Testis (tissue), 3 donors: Measurements from ENCODE around the gene THRSP. TPM values are rescaled to one million over a fixed set of nuclear protein-coding genes. Genes with fewer than 3 reads are reported as not detected.

ENCODE experiments used
- DNase-seq: peaks from one replicate; pipeline ENCODE4 v3.0.0-alpha.2; 2019
- H3K27ac ChIP-seq, 2 donors: fragments of 200-600 bp; sonication (generic); one replicate each; pipeline ENCODE4 v1.5.1; 2019
- H3K27me3 ChIP-seq: fragments of 200-600 bp; sonication (generic); one replicate; pipeline ENCODE4 v1.5.1; 2019
- H3K36me3 ChIP-seq: fragments of 200-600 bp; sonication (generic); one replicate; pipeline ENCODE4 v1.5.1; 2017; ENCODE audit warnings: low read depth; ENCODE audit errors: missing control alignments
- H3K4me1 ChIP-seq: fragments of 200-600 bp; sonication (generic); one replicate; pipeline ENCODE4 v1.5.1; 2019
- H3K4me3 ChIP-seq, 2 donors: fragments of 200-600 bp; sonication (generic); one replicate each; pipeline ENCODE4 v1.5.1; 2017 to 2019
- H3K9me3 ChIP-seq: fragments of 200-600 bp; sonication (generic); one replicate; pipeline ENCODE4 v1.5.1; 2017
- CTCF ChIP-seq, 3 experiments: fragments of 450-650 bp in 2 of 3; fragments of 200-600 bp in 1 of 3; sonication (generic) in 1 of 3; IDR thresholded peaks; one replicate each; pipeline ENCODE4 v1.5.1; 2016 to 2019; ENCODE audit warnings: antibody characterized with exemption in 3 of 3, mild to moderate bottlenecking in 2 of 3, moderate library complexity in 1 of 3
- POLR2A ChIP-seq: fragments of 450-650 bp; IDR thresholded peaks from one replicate; pipeline ENCODE4 v1.6.1; 2017; ENCODE audit warnings: antibody characterized with exemption, mild to moderate bottlenecking, moderate library complexity
- WGBS, 2 donors: methylation state at CpG; one replicate each; pipeline ENCODE4 v1.1.5; 2018; 5-methylcytosine and 5-hydroxymethylcytosine counted together
- intact Hi-C: fragments of 100-400 bp; cut with DNase I; formaldehyde crosslinking; loops from one replicate; pipeline ENCODE4 v1.15.1; 2023; ENCODE audit warnings: low total_unique reads
- polyA plus RNA-seq: library from polyadenylated mRNA; stranded (reverse); fragments of 350-450 nt; fragmentation: Illumina TruSeq; extraction: RNeasy Lipid Tissue Mini Kit (QIAGEN cat#74804); gene quantifications from one replicate; pipeline ENCODE4 v1.2.3, GENCODE V29; 2014; ENCODE audit warnings: low read depth, low replicate concordance; ENCODE audit not compliant: insufficient read depth
- total RNA-seq, 2 donors: library from RNA; depleted of rRNA; stranded (reverse); fragments of >200 nt; gene quantifications; one replicate each; pipeline ENCODE4 v1.2.3, GENCODE V29; 2016

Gene THRSP
- total and polyA plus RNA-seq, 3 donors from 2014 or later = 0.31 to 0.37 TPM; not detected in 1

- intact Hi-C loops = no loop called here
- peak overlapping the region; percentile 84 to 94 for H3K4me3 ChIP-seq
- WGBS, 2 donors = 26 to 28% methylated on average over 21 of the region's 21 CpGs
Observed at GRCh38 chr11:78078218-78079167, 14.8 kb downstream of the THRSP start.

GRCh38 chr11:78079232-78080083 is 15.8 kb downstream of the THRSP start, which contains the start of gene NDUFC2:
NDUFC2 (minus strand) TSS chr11:78079862; CDS start chr11:78079744, 118 bp downstream.
- H3K27ac ChIP-seq = peak within 1 kb of the TSS; percentile 76 to 83
- H3K4me1 ChIP-seq = peaks cover 15% of the 10 kb centered on the region
- no peaks in the 10 kb centered on the region for H3K27me3 ChIP-seq
- intact Hi-C loops = no loop called here
- peak; percentile 87 for DNase-seq
- H3K9me3 ChIP-seq = no peaks in the 10 kb centered on the region
- no peak for TF ChIP-seq POLR2A
- peak in 1 of 3 experiments; percentile 10 for TF ChIP-seq CTCF (IDR thresholded peaks at IDR 0.05)
- 0 to 1% methylated on average over 32 to 68 of the region's 68 CpGs for WGBS, 2 donors
- no peaks in the 10 kb centered on the region for H3K36me3 ChIP-seq
- peak within 1 kb of the TSS; percentile 84 to 94 for H3K4me3 ChIP-seq

More at GRCh38 chr11:78078218-78079167, 14.8 kb downstream of the THRSP start:
- Histone ChIP-seq H3K4me1 (peaks cover 15% of the 10 kb centered on the region), H3K27ac (peak overlapping the region in 1 of 2 donors; percentile 83), H3K9me3 (no peaks in the 10 kb centered on the region), H3K27me3 (no peaks in the 10 kb centered on the region), H3K36me3 (no peaks in the 10 kb centered on the region)
- no peak for TF ChIP-seq CTCF (IDR thresholded peaks at IDR 0.05)
- TF ChIP-seq POLR2A = no peak
- DNase-seq = no peak

GRCh38 chr11:78080084-78080817 is 16.6 kb downstream of the THRSP start:
- H3K4me1 ChIP-seq = peaks cover 15% of the 10 kb centered on the region
- no peak for DNase-seq
- intact Hi-C loops = no loop called here
- 36 to 41% methylated on average over 23 of the region's 23 CpGs for WGBS, 2 donors
- no peaks in the 10 kb centered on the region for H3K36me3 ChIP-seq
- TF ChIP-seq POLR2A (no peak), CTCF (IDR thresholded peaks at IDR 0.05) (no peak)
- H3K9me3 ChIP-seq = no peaks in the 10 kb centered on the region
- peak overlapping the region; percentile 84 to 94 for H3K4me3 ChIP-seq
- no peaks in the 10 kb centered on the region for H3K27me3 ChIP-seq
- peak overlapping the region; percentile 76 to 83 for H3K27ac ChIP-seq

- H3K27ac ChIP-seq = no peak overlapping the region
- intact Hi-C loops = no loop called here
- DNase-seq = no peak
- WGBS, 2 donors = 72 to 80% methylated on average over 11 of the region's 11 CpGs
- H3K36me3 ChIP-seq = no peaks in the 10 kb centered on the region
- no peaks in the 10 kb centered on the region for H3K9me3 ChIP-seq
- TF ChIP-seq POLR2A = no peak
- TF ChIP-seq CTCF (IDR thresholded peaks at IDR 0.05) = no peak
- H3K4me3 ChIP-seq = no peak overlapping the region
- no peaks in the 10 kb centered on the region for H3K27me3 ChIP-seq
- H3K4me1 ChIP-seq = peaks cover 15% of the 10 kb centered on the region
Observed at GRCh38 chr11:78080818-78081495, 17.3 kb downstream of the THRSP start.
